ENCODE data around the gene JARID2.

The JARID2 gene

GRCh38 chr6:15378272-15378671 lies 132.4 kb downstream of the JARID2 start:
- no peaks in the 10 kb centered on the region for H3K36me3 ChIP-seq (ENCODE audit: insufficient read depth, low read length)
- no peak overlapping the region for H3K27ac ChIP-seq (ENCODE audit: low read depth, low read length)
- H3K4me1 ChIP-seq (ENCODE audit: insufficient read depth, low read length), result peaks cover 8% of the 10 kb centered on the region
- no peaks in the 10 kb centered on the region for H3K9me3 ChIP-seq (ENCODE audit: low read length)
- no peak overlapping the region for H3K9ac ChIP-seq (ENCODE audit: low read length)
- no peak overlapping the region for H3K4me3 ChIP-seq (ENCODE audit: low read depth in 1 of 2, low read length in 2 of 2)
- H3K27me3 ChIP-seq (ENCODE audit: control insufficient read depth in 1 of 2, insufficient read depth in 2 of 2, low read length in 2 of 2), result no peaks in the 10 kb centered on the region

GRCh38 chr6:15378866-15379265 lies 133.0 kb downstream of the JARID2 start:
- Histone ChIP-seq H3K27me3 (ENCODE audit: control insufficient read depth in 1 of 2, insufficient read depth in 2 of 2, low read length in 2 of 2) (no peaks in the 10 kb centered on the region), H3K4me3 (ENCODE audit: low read depth in 1 of 2, low read length in 2 of 2) (no peak overlapping the region), H3K27ac (ENCODE audit: low read depth, low read length) (no peak overlapping the region), H3K9me3 (ENCODE audit: low read length) (no peaks in the 10 kb centered on the region), H3K9ac (ENCODE audit: low read length) (no peak overlapping the region), H3K4me1 (ENCODE audit: insufficient read depth, low read length) (peaks cover 8% of the 10 kb centered on the region), H3K36me3 (ENCODE audit: insufficient read depth, low read length) (no peaks in the 10 kb centered on the region)

- Histone ChIP-seq H3K27ac (ENCODE audit: low read depth, low read length) (no peak overlapping the region), H3K36me3 (ENCODE audit: insufficient read depth, low read length) (no peaks in the 10 kb centered on the region), H3K4me1 (ENCODE audit: insufficient read depth, low read length) (peaks cover 13% of the 10 kb centered on the region), H3K9me3 (ENCODE audit: low read length) (no peaks in the 10 kb centered on the region), H3K9ac (ENCODE audit: low read length) (no peak overlapping the region), H3K27me3 (ENCODE audit: control insufficient read depth in 1 of 2, insufficient read depth in 2 of 2, low read length in 2 of 2) (no peaks in the 10 kb centered on the region), H3K4me3 (ENCODE audit: low read depth in 1 of 2, low read length in 2 of 2) (no peak overlapping the region)
These were observed 134.5 kb downstream of the JARID2 start for GRCh38 chr6:15380351-15380750.

- Histone ChIP-seq H3K9me3 (ENCODE audit: low read length) (no peaks in the 10 kb centered on the region), H3K9ac (ENCODE audit: low read length) (no peak overlapping the region), H3K27me3 (ENCODE audit: control insufficient read depth in 1 of 2, insufficient read depth in 2 of 2, low read length in 2 of 2) (no peaks in the 10 kb centered on the region), H3K4me3 (ENCODE audit: low read depth in 1 of 2, low read length in 2 of 2) (no peak overlapping the region), H3K4me1 (ENCODE audit: insufficient read depth, low read length) (peaks cover 13% of the 10 kb centered on the region), H3K36me3 (ENCODE audit: insufficient read depth, low read length) (no peaks in the 10 kb centered on the region), H3K27ac (ENCODE audit: low read depth, low read length) (no peak overlapping the region)
These were observed 136.2 kb downstream of the JARID2 start for GRCh38 chr6:15382089-15382488.

GRCh38 chr6:15382712-15383111 lies 136.8 kb downstream of the JARID2 start:
- no peak overlapping the region for H3K9ac ChIP-seq (ENCODE audit: low read length)
- no peak overlapping the region for H3K27ac ChIP-seq (ENCODE audit: low read depth, low read length)
- H3K27me3 ChIP-seq (ENCODE audit: control insufficient read depth in 1 of 2, insufficient read depth in 2 of 2, low read length in 2 of 2), result no peaks in the 10 kb centered on the region
- H3K4me1 ChIP-seq (ENCODE audit: insufficient read depth, low read length), result peaks cover 13% of the 10 kb centered on the region
- H3K4me3 ChIP-seq (ENCODE audit: low read depth in 1 of 2, low read length in 2 of 2), result no peak overlapping the region
- H3K9me3 ChIP-seq (ENCODE audit: low read length), result no peaks in the 10 kb centered on the region
- no peaks in the 10 kb centered on the region for H3K36me3 ChIP-seq (ENCODE audit: insufficient read depth, low read length)

GRCh38 chr6:15384901-15385300 lies 139.0 kb downstream of the JARID2 start:
- H3K27ac ChIP-seq (ENCODE audit: low read depth, low read length), result no peak overlapping the region
- no peaks in the 10 kb centered on the region for H3K36me3 ChIP-seq (ENCODE audit: insufficient read depth, low read length)
- H3K4me3 ChIP-seq (ENCODE audit: low read depth in 1 of 2, low read length in 2 of 2), result no peak overlapping the region
- no peaks in the 10 kb centered on the region for H3K9me3 ChIP-seq (ENCODE audit: low read length)
- no peak overlapping the region for H3K9ac ChIP-seq (ENCODE audit: low read length)
- no peaks in the 10 kb centered on the region for H3K27me3 ChIP-seq (ENCODE audit: control insufficient read depth in 1 of 2, insufficient read depth in 2 of 2, low read length in 2 of 2)
- H3K4me1 ChIP-seq (ENCODE audit: insufficient read depth, low read length), result peaks cover 26% of the 10 kb centered on the region

- Histone ChIP-seq H3K36me3 (ENCODE audit: insufficient read depth, low read length) (no peaks in the 10 kb centered on the region), H3K27me3 (ENCODE audit: control insufficient read depth in 1 of 2, insufficient read depth in 2 of 2, low read length in 2 of 2) (no peaks in the 10 kb centered on the region), H3K4me1 (ENCODE audit: insufficient read depth, low read length) (peaks cover 30% of the 10 kb centered on the region), H3K9me3 (ENCODE audit: low read length) (no peaks in the 10 kb centered on the region), H3K9ac (ENCODE audit: low read length) (no peak overlapping the region), H3K4me3 (ENCODE audit: low read depth in 1 of 2, low read length in 2 of 2) (no peak overlapping the region), H3K27ac (ENCODE audit: low read depth, low read length) (no peak overlapping the region)
These were observed 139.7 kb downstream of the JARID2 start for GRCh38 chr6:15385521-15385920.

- Histone ChIP-seq H3K4me3 (ENCODE audit: low read depth in 1 of 2, low read length in 2 of 2) (no peak overlapping the region), H3K27ac (ENCODE audit: low read depth, low read length) (no peak overlapping the region), H3K36me3 (ENCODE audit: insufficient read depth, low read length) (no peaks in the 10 kb centered on the region), H3K9ac (ENCODE audit: low read length) (no peak overlapping the region), H3K27me3 (ENCODE audit: control insufficient read depth in 1 of 2, insufficient read depth in 2 of 2, low read length in 2 of 2) (no peaks in the 10 kb centered on the region), H3K4me1 (ENCODE audit: insufficient read depth, low read length) (peaks cover 36% of the 10 kb centered on the region), H3K9me3 (ENCODE audit: low read length) (no peaks in the 10 kb centered on the region)
These were observed 140.4 kb downstream of the JARID2 start for GRCh38 chr6:15386110-15386755.

- Histone ChIP-seq H3K4me1 (ENCODE audit: insufficient read depth, low read length) (peaks cover 41% of the 10 kb centered on the region), H3K9ac (ENCODE audit: low read length) (no peak overlapping the region), H3K36me3 (ENCODE audit: insufficient read depth, low read length) (no peaks in the 10 kb centered on the region), H3K27ac (ENCODE audit: low read depth, low read length) (no peak overlapping the region), H3K4me3 (ENCODE audit: low read depth in 1 of 2, low read length in 2 of 2) (no peak overlapping the region), H3K9me3 (ENCODE audit: low read length) (no peaks in the 10 kb centered on the region), H3K27me3 (ENCODE audit: control insufficient read depth in 1 of 2, insufficient read depth in 2 of 2, low read length in 2 of 2) (no peaks in the 10 kb centered on the region)
These were observed 140.9 kb downstream of the JARID2 start for GRCh38 chr6:15386756-15387112.

- Histone ChIP-seq H3K27me3 (ENCODE audit: control insufficient read depth in 1 of 2, insufficient read depth in 2 of 2, low read length in 2 of 2) (no peaks in the 10 kb centered on the region), H3K9me3 (ENCODE audit: low read length) (no peaks in the 10 kb centered on the region), H3K9ac (ENCODE audit: low read length) (no peak overlapping the region), H3K4me1 (ENCODE audit: insufficient read depth, low read length) (peaks cover 41% of the 10 kb centered on the region), H3K4me3 (ENCODE audit: low read depth in 1 of 2, low read length in 2 of 2) (no peak overlapping the region), H3K27ac (ENCODE audit: low read depth, low read length) (no peak overlapping the region), H3K36me3 (ENCODE audit: insufficient read depth, low read length) (no peaks in the 10 kb centered on the region)
These were observed 141.2 kb downstream of the JARID2 start for GRCh38 chr6:15387118-15387517.

- Histone ChIP-seq H3K36me3 (ENCODE audit: insufficient read depth, low read length) (no peaks in the 10 kb centered on the region), H3K4me3 (ENCODE audit: low read depth in 1 of 2, low read length in 2 of 2) (no peak overlapping the region), H3K9me3 (ENCODE audit: low read length) (no peaks in the 10 kb centered on the region), H3K27me3 (ENCODE audit: control insufficient read depth in 1 of 2, insufficient read depth in 2 of 2, low read length in 2 of 2) (no peaks in the 10 kb centered on the region), H3K9ac (ENCODE audit: low read length) (no peak overlapping the region), H3K4me1 (ENCODE audit: insufficient read depth, low read length) (peaks cover 37% of the 10 kb centered on the region), H3K27ac (ENCODE audit: low read depth, low read length) (no peak overlapping the region)
These were observed 143.4 kb downstream of the JARID2 start for GRCh38 chr6:15389084-15389764.
